Adrenal gland (tissue), 12 donors: Measurements from ENCODE around the gene HERPUD2. TPM values are rescaled to one million over a fixed set of nuclear protein-coding genes. Genes with fewer than 3 reads are reported as not detected.

Source experiments
- DNase-seq, 7 donors: peaks; one replicate each; pipeline ENCODE4 v3.0.0-alpha.2; 2019 to 2020
- H3K27ac ChIP-seq, 5 donors: fragments of 200-600 bp; sonication (generic) in 4 of 5; 1 replicate in 3 of 5; 2 replicates in 2 of 5; pipeline versions ENCODE4 v1.5.1 to v1.8.0; 2016 to 2020; ENCODE audit warnings: mild to moderate bottlenecking in 1 of 5
- H3K27me3 ChIP-seq: fragments of 200-600 bp; 2 replicates; pipeline ENCODE4 v1.8.0; 2021
- H3K36me3 ChIP-seq, 2 donors: fragments of 200-600 bp; replicated peaks in 1 of 2; 1 replicate in 1 of 2; 2 replicates in 1 of 2; pipeline versions ENCODE4 v1.5.1 to v1.8.0; 2018 to 2022
- H3K4me1 ChIP-seq, 2 donors: fragments of 200-600 bp; replicated peaks in 1 of 2; 1 replicate in 1 of 2; 2 replicates in 1 of 2; pipeline versions ENCODE4 v1.5.1 to v1.8.0; 2018 to 2021
- H3K4me3 ChIP-seq, 4 donors: fragments of 200-600 bp; sonication (generic) in 3 of 4; one replicate each; pipeline ENCODE4 v1.5.1; 2016 to 2018
- H3K9me3 ChIP-seq, 3 donors: fragments of 200-600 bp; sonication (generic) in 1 of 3; replicated peaks in 1 of 3; 1 replicate in 2 of 3; 2 replicates in 1 of 3; pipeline versions ENCODE4 v1.5.1 to v1.8.0; 2016 to 2021
- POLR2A ChIP-seq, 2 donors: fragments of 450-650 bp; IDR thresholded peaks; one replicate each; pipeline ENCODE4 v1.6.1; 2017; ENCODE audit warnings: antibody characterized with exemption in 2 of 2, mild to moderate bottlenecking in 2 of 2, moderate library complexity in 1 of 2
- WGBS, 4 donors: extraction: QIAGEN DNeasy Blood & Tissue Kit in 2 of 4; methylation state at CpG; one replicate each; pipeline versions ENCODE4 v1.1.5 to v1.1.7; 2013 to 2017; 5-methylcytosine and 5-hydroxymethylcytosine counted together
- intact Hi-C, 2 donors: fragments of 100-400 bp; cut with DNase I; formaldehyde crosslinking; loops; one replicate each; pipeline versions ENCODE4 v1.14.1 to v1.15.0; 2022 to 2023
- polyA plus RNA-seq, 3 donors: library from polyadenylated mRNA; stranded (reverse); fragments of 200-250 nt in 2 of 3; fragments of 350-450 nt in 1 of 3; fragmentation: Illumina TruSeq in 1 of 3; extraction: RNeasy Lipid Tissue Mini Kit (QIAGEN cat#74804) in 1 of 3; gene quantifications; one replicate each; pipeline ENCODE4 v1.2.3, GENCODE V29; 2013 to 2014
- total RNA-seq, 9 donors: library from RNA; depleted of rRNA in 4 of 9; stranded (reverse); fragments of >200 nt in 4 of 9; fragments of 120-200 nt in 1 of 9; fragmentation: NEBNext Ultra II Directional in 1 of 9; extraction: Animal tissue kit (Norgen Biotek cat#: 25700) in 1 of 9; gene quantifications; one replicate each; pipeline versions ENCODE4 v1.1.0 to v1.2.4, GENCODE V29; 2013 to 2023
- TF ChIP-seq, protein P1 (sequence below), 6 experiments: fragments of 450-650 bp in 4 of 6; fragments of 200-600 bp in 2 of 6; sonication (generic) in 1 of 6; IDR thresholded peaks; 1 replicate in 5 of 6; 2 replicates in 1 of 6; pipeline versions ENCODE4 v1.5.1 to v1.8.0; 2016 to 2021; ENCODE audit warnings: antibody characterized with exemption in 6 of 6, mild to moderate bottlenecking in 2 of 6, moderate library complexity in 1 of 6
- donor health status: healthy with polysubstance abuse.
- donor health status: Bipolar disorder and iron deficiency.
- donor health status: DM: yes; HTN: yes; CAD: no.
- donor health status: DM: no; HTN: no; CAD: no.
- donor health status: DM: no; HTN: no; CAD: no.
- donor health status: DM: yes; HTN: yes; CAD: no.

Gene HERPUD2
- total and polyA plus RNA-seq, 12 donors: 7.8 to 37.4 (median 19.8) TPM

DNA sequence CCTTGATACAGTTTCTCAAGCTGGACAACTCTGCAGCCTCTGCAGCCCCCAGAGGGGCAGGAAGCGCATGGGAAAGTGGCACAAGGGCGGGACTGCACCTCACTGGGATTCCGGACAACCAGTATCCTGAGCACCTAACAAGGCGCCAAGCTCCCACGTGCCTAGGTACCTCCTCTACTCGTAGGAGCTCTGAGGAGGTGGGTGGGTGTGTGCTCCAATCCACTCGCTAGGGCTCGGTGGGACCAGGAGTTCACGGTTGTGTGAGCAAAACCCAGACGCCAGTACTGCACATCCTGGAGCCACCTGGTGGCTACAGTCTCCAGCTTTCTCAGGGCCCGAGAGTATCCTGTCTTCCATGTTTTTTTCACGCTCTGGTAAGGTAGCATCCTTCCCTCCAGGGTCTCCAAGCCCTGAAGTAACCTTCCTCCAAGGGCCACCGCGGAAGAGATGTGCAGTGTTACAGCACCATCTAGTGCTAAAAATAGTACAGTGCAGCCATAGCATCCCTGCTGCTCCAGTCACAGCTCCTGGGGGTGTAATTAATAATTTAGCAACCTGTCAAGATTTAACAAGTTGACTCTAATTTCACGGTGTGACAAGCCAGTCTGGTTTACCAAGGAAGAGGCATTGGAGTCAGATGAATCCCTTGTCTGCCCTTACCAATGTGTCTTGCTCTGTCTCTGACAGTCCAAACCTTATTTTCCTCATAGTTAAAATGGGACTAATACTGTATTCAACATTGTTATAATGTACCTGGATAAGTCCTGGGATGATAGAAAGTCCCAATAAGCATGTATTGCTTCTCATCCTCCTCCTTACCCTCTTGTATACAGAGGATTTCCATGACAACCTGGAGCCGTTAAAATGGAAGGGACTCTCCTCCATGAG lies 70.4 kb downstream of the HERPUD2 start:
- DNase-seq: peak; percentile 31 to 59 (median 45)
- peaks cover 0 to 9% of the 10 kb centered on the region in 2 donors for H3K4me1 ChIP-seq
- peak overlapping the region in 1 of 5 donors; percentile 44 for H3K27ac ChIP-seq
- H3K36me3 ChIP-seq: peaks cover 0 to 14% of the 10 kb centered on the region in 2 donors
- TF ChIP-seq, protein P1, sequence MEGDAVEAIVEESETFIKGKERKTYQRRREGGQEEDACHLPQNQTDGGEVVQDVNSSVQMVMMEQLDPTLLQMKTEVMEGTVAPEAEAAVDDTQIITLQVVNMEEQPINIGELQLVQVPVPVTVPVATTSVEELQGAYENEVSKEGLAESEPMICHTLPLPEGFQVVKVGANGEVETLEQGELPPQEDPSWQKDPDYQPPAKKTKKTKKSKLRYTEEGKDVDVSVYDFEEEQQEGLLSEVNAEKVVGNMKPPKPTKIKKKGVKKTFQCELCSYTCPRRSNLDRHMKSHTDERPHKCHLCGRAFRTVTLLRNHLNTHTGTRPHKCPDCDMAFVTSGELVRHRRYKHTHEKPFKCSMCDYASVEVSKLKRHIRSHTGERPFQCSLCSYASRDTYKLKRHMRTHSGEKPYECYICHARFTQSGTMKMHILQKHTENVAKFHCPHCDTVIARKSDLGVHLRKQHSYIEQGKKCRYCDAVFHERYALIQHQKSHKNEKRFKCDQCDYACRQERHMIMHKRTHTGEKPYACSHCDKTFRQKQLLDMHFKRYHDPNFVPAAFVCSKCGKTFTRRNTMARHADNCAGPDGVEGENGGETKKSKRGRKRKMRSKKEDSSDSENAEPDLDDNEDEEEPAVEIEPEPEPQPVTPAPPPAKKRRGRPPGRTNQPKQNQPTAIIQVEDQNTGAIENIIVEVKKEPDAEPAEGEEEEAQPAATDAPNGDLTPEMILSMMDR (IDR thresholded peaks at IDR 0.05): peak; percentile 69 to 89 (median 86)
- no peak for TF ChIP-seq POLR2A (IDR thresholded peaks at IDR 0.05)
- intact Hi-C loops: loop anchor here (5.0 to 10.0 kb wide), 4 partner anchors 87 to 200 kb away; no protein-coding TSS in a partner anchor
- H3K9me3 ChIP-seq: no peaks in the 10 kb centered on the region
- no peaks in the 10 kb centered on the region for H3K27me3 ChIP-seq
- peak overlapping the region in 1 of 4 donors; percentile 6 for H3K4me3 ChIP-seq
- 17 to 36% (median 19%) methylated on average over 7 to 16 of the region's 16 CpGs for WGBS, 4 donors

DNA sequence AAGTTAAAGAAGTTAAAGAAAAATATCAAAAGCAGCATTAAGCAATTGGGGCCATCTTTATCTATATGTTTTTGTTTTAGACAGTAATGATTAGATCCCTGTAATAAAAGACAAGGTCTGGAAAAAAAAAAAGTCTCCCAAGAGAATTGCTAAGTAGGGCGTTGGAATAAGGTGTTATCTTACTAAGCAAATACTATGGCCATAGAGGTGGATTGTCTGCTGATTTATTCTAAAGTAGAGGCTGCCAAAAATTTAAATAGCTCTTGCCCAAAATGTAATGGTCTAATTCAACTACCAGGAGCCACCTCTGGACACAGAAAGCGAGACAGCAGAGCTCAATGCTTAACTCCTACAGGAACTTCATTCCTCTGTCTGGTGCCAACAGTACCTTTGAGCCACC lies 71.6 kb downstream of the HERPUD2 start:
- 64 to 83% (median 74%) methylated on average over 2 of the region's 2 CpGs for WGBS, 4 donors

DNA sequence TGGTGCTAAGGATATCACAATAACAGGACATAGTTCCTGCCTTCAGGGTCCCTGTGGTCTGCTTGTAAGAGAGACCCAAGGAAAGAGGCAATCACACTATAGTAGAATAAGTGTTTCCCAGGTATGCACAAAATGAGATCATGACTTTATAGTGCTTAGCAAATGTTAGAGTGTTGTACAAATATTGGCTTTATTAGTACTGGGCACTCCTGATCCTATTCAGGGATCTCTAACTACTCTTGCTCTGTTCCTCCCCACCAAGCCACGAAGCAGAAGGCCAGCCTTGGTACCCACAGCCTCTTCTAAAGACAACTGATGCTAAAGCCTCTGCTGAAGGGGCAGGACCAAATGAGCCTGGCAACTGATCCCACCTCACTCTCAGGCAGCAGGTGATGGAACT lies 75.1 kb downstream of the HERPUD2 start:
- no peak overlapping the region for H3K27ac ChIP-seq
- no peaks in the 10 kb centered on the region for H3K27me3 ChIP-seq
- H3K36me3 ChIP-seq: no peaks in the 10 kb centered on the region
- H3K4me3 ChIP-seq: no peak overlapping the region
- TF ChIP-seq, protein P1 (IDR thresholded peaks at IDR 0.05): no peak
- no peak for TF ChIP-seq POLR2A (IDR thresholded peaks at IDR 0.05)
- no peaks in the 10 kb centered on the region for H3K9me3 ChIP-seq
- H3K4me1 ChIP-seq: peaks cover 0 to 9% of the 10 kb centered on the region in 2 donors
- intact Hi-C loops: loop anchor here (5.0 to 10.0 kb wide), 4 partner anchors 83 to 195 kb away; no protein-coding TSS in a partner anchor
- no peak for DNase-seq
- 82 to 100% (median 94%) methylated on average over 1 of the region's 1 CpG for WGBS, 4 donors

More for the DNA sequence above, 71.6 kb downstream of the HERPUD2 start:
- Histone ChIP-seq H3K27ac (no peak overlapping the region), H3K36me3 (peaks cover 0 to 5% of the 10 kb centered on the region in 2 donors), H3K9me3 (no peaks in the 10 kb centered on the region), H3K4me1 (peaks cover 0 to 9% of the 10 kb centered on the region in 2 donors), H3K4me3 (no peak overlapping the region), H3K27me3 (no peaks in the 10 kb centered on the region)
- intact Hi-C loops: loop anchor here (5.0 to 10.0 kb wide), 4 partner anchors 86 to 199 kb away; no protein-coding TSS in a partner anchor
- no peak for TF ChIP-seq POLR2A (IDR thresholded peaks at IDR 0.05)
- TF ChIP-seq, protein P1 (IDR thresholded peaks at IDR 0.05): no peak
- DNase-seq: no peak

DNA sequence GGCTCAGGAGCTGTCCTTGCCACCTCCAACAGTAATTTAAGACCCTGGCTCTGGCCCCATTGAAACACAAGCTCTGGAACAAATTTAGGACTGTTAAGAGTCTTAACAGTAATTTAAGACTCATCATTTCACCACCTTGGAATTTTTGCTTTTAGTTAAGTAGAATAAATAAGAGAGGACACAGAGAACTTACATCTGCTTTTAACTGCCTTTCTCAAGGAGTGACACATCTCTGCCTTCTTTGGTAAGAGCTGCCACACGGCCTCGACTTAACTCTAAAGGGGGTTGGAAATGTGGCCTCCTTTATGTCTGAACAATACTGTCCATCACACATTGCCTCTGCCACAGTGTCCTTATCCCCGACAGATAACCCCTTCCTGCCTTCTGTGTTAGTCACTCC lies 77.9 kb downstream of the HERPUD2 start:
- intact Hi-C loops: no loop called here
- Histone ChIP-seq H3K9me3 (no peaks in the 10 kb centered on the region), H3K36me3 (no peaks in the 10 kb centered on the region), H3K4me3 (no peak overlapping the region), H3K27ac (no peak overlapping the region), H3K27me3 (no peaks in the 10 kb centered on the region), H3K4me1 (no peaks in the 10 kb centered on the region)
- DNase-seq: no peak
- 50 to 61% (median 55%) methylated on average over 3 of the region's 3 CpGs for WGBS, 4 donors
- TF ChIP-seq POLR2A (IDR thresholded peaks at IDR 0.05): no peak
- TF ChIP-seq, protein P1 (IDR thresholded peaks at IDR 0.05): no peak
